K562 (cell line): Measurements from ENCODE around the gene KIF18B.

Source experiments
- DPF2 ChIP-seq: fragments of 450-650 bp; IDR thresholded peaks from 2 replicates; pipeline ENCODE4 v1.6.1; 2016
- RFX5 ChIP-seq: IDR thresholded peaks from 2 replicates; pipeline ENCODE4 v1.6.1; 2011; ENCODE audit warnings: low read depth, mild to moderate bottlenecking, improper control_type of control experiment, low read length

DNA sequence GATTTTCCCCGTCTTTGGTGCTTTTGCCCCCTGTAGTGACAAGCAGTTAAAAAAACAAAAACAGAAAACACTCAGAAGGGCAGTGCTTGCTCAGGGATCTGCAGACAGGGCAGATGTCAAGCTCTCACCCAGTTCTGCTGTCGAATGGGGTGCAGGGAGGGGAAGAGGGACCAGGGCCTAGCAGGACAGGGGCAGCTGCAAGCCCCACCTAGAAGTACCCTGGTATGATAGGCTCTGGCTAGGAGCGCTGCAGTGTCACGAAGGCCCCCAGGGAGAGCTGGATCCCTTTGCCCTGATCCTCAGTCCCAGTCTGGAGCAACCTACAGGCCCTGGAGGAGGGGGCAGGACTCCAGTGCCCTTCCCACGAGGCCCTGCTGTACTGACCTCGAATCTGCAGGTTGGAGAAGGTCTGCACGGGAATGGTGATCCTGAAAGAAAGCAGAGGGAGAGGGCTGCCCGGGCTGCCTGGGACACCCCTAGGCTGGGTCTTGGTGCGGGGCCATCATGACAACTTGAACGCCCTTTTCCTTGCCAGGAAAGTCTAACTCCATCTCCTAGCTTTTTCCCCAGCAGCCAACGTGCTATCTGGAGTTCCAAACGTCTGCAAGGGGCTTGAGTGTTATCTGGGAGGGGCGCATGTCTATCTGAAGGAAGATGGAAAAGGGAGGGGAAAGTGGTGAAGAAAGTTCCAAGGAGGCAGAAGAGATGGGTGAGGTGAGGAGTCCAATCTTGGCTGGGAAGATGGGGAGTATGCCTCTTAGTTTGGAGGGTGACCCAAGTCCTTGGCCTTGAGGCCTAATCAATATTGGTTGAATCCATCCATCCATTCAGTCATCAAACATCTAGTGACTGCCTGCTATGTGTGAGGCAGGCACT lies 37.1 kb downstream of the KIF18B start:
- TF ChIP-seq RFX5 (no peak), DPF2 (no peak)
